Measurements from ENCODE around the gene ABLIM3.

The ABLIM3 gene

GRCh38 chr5:149133795-149134777 is 7.2 kb upstream of the ABLIM3 start:
- no peak for DNase-seq

- no peak for DNase-seq
These were observed 6.4 kb upstream of the ABLIM3 start for GRCh38 chr5:149134778-149135500.

GRCh38 chr5:149135536-149136201 is 5.6 kb upstream of the ABLIM3 start:
- DNase-seq: no peak

GRCh38 chr5:149138182-149138923 is 2.9 kb upstream of the ABLIM3 start:
- DNase-seq: no peak

GRCh38 chr5:149140197-149141002 is 893 bp upstream of the ABLIM3 start:
- DNase-seq: no peak

- no peak for DNase-seq
These were observed 911 bp downstream of the ABLIM3 start for GRCh38 chr5:149141957-149142851.

- no peak for DNase-seq
These were observed 2.2 kb downstream of the ABLIM3 start for GRCh38 chr5:149143470-149143869.

- no peak for DNase-seq
These were observed 3.3 kb downstream of the ABLIM3 start for GRCh38 chr5:149144637-149145036.

GRCh38 chr5:149145138-149145537 is 3.8 kb downstream of the ABLIM3 start:
- no peak for DNase-seq

GRCh38 chr5:149147676-149148075 is 6.4 kb downstream of the ABLIM3 start:
- DNase-seq: no peak

- no peak for DNase-seq
These were observed 8.6 kb downstream of the ABLIM3 start for GRCh38 chr5:149149942-149150341.

GRCh38 chr5:149150457-149150856 is 9.2 kb downstream of the ABLIM3 start:
- DNase-seq: no peak

GRCh38 chr5:149151717-149152116 is 10.4 kb downstream of the ABLIM3 start:
- DNase-seq: no peak

- no peak for DNase-seq
These were observed 11.0 kb downstream of the ABLIM3 start for GRCh38 chr5:149152317-149152746.

- DNase-seq: no peak
These were observed 12.0 kb downstream of the ABLIM3 start for GRCh38 chr5:149153193-149153750.

GRCh38 chr5:149153751-149154610 is 12.7 kb downstream of the ABLIM3 start:
- DNase-seq: no peak

- DNase-seq: no peak
These were observed 13.4 kb downstream of the ABLIM3 start for GRCh38 chr5:149154650-149155049.

GRCh38 chr5:149156435-149157083 is 15.3 kb downstream of the ABLIM3 start:
- DNase-seq: no peak

GRCh38 chr5:149157330-149157729 is 16.0 kb downstream of the ABLIM3 start:
- DNase-seq: no peak

Data from stimulated activated naive CD4-positive, alpha-beta T cell treated with Interleukin-2 at 50 U/mL for 16 hours (primary cell).